H1 (cell line): Measurements from ENCODE around the gene RBM10. TPM values are rescaled to one million over a fixed set of nuclear protein-coding genes. Genes with fewer than 3 reads are reported as not detected.

Experiments used
- CTCF ChIA-PET: fragments of 300-600 bp; sonication (Branson Sonifier 250); formaldehyde crosslinking; loops from one replicate; lab custom pipeline; 2021; ENCODE audit not compliant: partially characterized antibody; lab: Charles Lee
- POLR2A ChIA-PET: fragments of 300-600 bp; sonication (Branson Sonifier 250); formaldehyde crosslinking; loops from one replicate; lab custom pipeline; 2021; ENCODE audit warnings: inconsistent platforms; ENCODE audit not compliant: partially characterized antibody; lab: Charles Lee
- DNase-seq, 2 experiments: peaks; one replicate each; pipeline versions ENCODE4 v3.0.0 to v3.0.0-alpha.2; 2010 to 2022; ENCODE audit warnings: low spot score in 2 of 2, low read depth in 1 of 2, mixed read lengths in 1 of 2
- FAIRE-seq: peaks from 2 replicates; lab custom pipeline; 2011; peaks lifted over from hg19 to GRCh38; lab: Jason Lieb, UNC
- H2AFZ ChIP-seq: 2 replicates; pipeline ENCODE4 v1.8.1; 2012; ENCODE audit warnings: low read length, inconsistent platforms
- H2AK5ac ChIP-seq: 2 replicates; pipeline ENCODE4 v1.6.1; 2013; ENCODE audit warnings: low read depth, low read length
- H2BK120ac ChIP-seq: replicated peaks from 2 replicates; pipeline ENCODE3; 2013; ENCODE audit warnings: low read depth, low read length, inconsistent platforms
- H2BK12ac ChIP-seq: 2 replicates; pipeline ENCODE4 v1.6.1; 2013; ENCODE audit warnings: low read depth, low read length
- H2BK15ac ChIP-seq: 2 replicates; pipeline ENCODE4 v1.6.1; 2013; ENCODE audit warnings: low read length
- H2BK20ac ChIP-seq: 2 replicates; pipeline ENCODE4 v1.6.1; 2013; ENCODE audit warnings: low read length
- H2BK5ac ChIP-seq: 2 replicates; pipeline ENCODE4 v1.6.1; 2013; ENCODE audit warnings: low read depth, low read length
- H3K14ac ChIP-seq: 2 replicates; pipeline ENCODE4 v1.6.1; 2013; ENCODE audit warnings: inconsistent platforms; ENCODE audit not compliant: insufficient read length
- H3K18ac ChIP-seq: 2 replicates; pipeline ENCODE4 v1.6.1; 2013; ENCODE audit warnings: low read length; ENCODE audit errors: extremely low read depth
- H3K23ac ChIP-seq: 2 replicates; pipeline ENCODE4 v1.6.1; 2013; ENCODE audit warnings: inconsistent platforms; ENCODE audit not compliant: insufficient read length
- H3K23me2 ChIP-seq: 2 replicates; pipeline ENCODE4 v1.6.1; 2013; ENCODE audit warnings: low read depth, low read length
- H3K27ac ChIP-seq: 2 replicates; pipeline ENCODE4 v1.6.1; 2011; ENCODE audit warnings: low read depth, low read length, inconsistent platforms
- H3K27me3 ChIP-seq, 4 experiments: replicated peaks in 1 of 4; 1 replicate in 1 of 4; 2 replicates in 3 of 4; pipeline versions ENCODE4 v1.6.1 to v1.8.1; 2011 to 2013; ENCODE audit warnings: low read length in 3 of 4, mild to moderate bottlenecking in 3 of 4, inconsistent platforms in 2 of 4, mixed read lengths in 2 of 4, moderate library complexity in 1 of 4; ENCODE audit not compliant: control insufficient read depth in 3 of 4, insufficient read depth in 3 of 4; ENCODE audit errors: extremely low read depth in 1 of 4
- H3K36me3 ChIP-seq, 4 experiments: 2 replicates each; pipeline versions ENCODE4 v1.6.1 to v1.8.1; 2011 to 2013; ENCODE audit warnings: mild to moderate bottlenecking in 4 of 4, low read length in 3 of 4, moderate library complexity in 2 of 4, control low read depth in 1 of 4, inconsistent platforms in 1 of 4; ENCODE audit not compliant: insufficient read depth in 4 of 4, control insufficient read depth in 2 of 4
- H3K4ac ChIP-seq: replicated peaks from 2 replicates; pipeline ENCODE3; 2013; ENCODE audit warnings: low read length, low read depth, mixed read lengths, inconsistent platforms; ENCODE audit not compliant: insufficient read length
- H3K4me1 ChIP-seq, 4 experiments: replicated peaks in 1 of 4; 1 replicate in 1 of 4; 2 replicates in 3 of 4; pipeline versions ENCODE4 v1.6.1 to v1.8.1; 2011 to 2013; ENCODE audit warnings: low read length in 3 of 4, inconsistent platforms in 2 of 4, mixed read lengths in 1 of 4; ENCODE audit not compliant: insufficient read depth in 4 of 4, control insufficient read depth in 3 of 4
- H3K4me2 ChIP-seq, 2 experiments: 2 replicates each; pipeline versions ENCODE4 v1.6.1 to v1.8.1; 2011 to 2013; ENCODE audit warnings: low read depth in 2 of 2, low read length in 2 of 2, control low read depth in 1 of 2, inconsistent platforms in 1 of 2, mild to moderate bottlenecking in 1 of 2; ENCODE audit not compliant: insufficient read depth in 1 of 2
- H3K4me3 ChIP-seq, 4 experiments: fragments of 200-600, 300-600 bp in 1 of 4; sonication (generic), shearing (Covaris generic), sonication (Bioruptor Twin) in 1 of 4; 2 replicates each; pipeline versions ENCODE4 v1.5.1 to v1.8.1; 2011 to 2016; ENCODE audit warnings: low read length in 4 of 4, low read depth in 3 of 4, control low read depth in 2 of 4, inconsistent platforms in 2 of 4, mild to moderate bottlenecking in 2 of 4, mixed read lengths in 1 of 4, moderate library complexity in 1 of 4; ENCODE audit not compliant: insufficient read depth in 2 of 4; ENCODE audit errors: extremely low read depth in 1 of 4
- H3K56ac ChIP-seq: replicated peaks from 2 replicates; pipeline ENCODE3; 2013; ENCODE audit warnings: low read depth, mild to moderate bottlenecking, mixed read lengths, low read length, inconsistent platforms; ENCODE audit not compliant: insufficient read length
- H3K79me1 ChIP-seq: 2 replicates; pipeline ENCODE4 v1.6.1; 2013; ENCODE audit warnings: low read depth, low read length, control low read depth
- H3K79me2 ChIP-seq, 2 experiments: 2 replicates each; pipeline versions ENCODE4 v1.6.1 to v1.8.1; 2012 to 2013; ENCODE audit warnings: low read length in 2 of 2, mild to moderate bottlenecking in 2 of 2, inconsistent platforms in 1 of 2; ENCODE audit not compliant: insufficient read depth in 2 of 2, control insufficient read depth in 1 of 2
- H3K9ac ChIP-seq, 4 experiments: replicated peaks in 1 of 4; 1 replicate in 1 of 4; 2 replicates in 3 of 4; pipeline versions ENCODE4 v1.6.1 to v1.8.1; 2011 to 2013; ENCODE audit warnings: low read depth in 3 of 4, low read length in 3 of 4, control low read depth in 2 of 4, mild to moderate bottlenecking in 2 of 4, moderate library complexity in 2 of 4, inconsistent platforms in 1 of 4; ENCODE audit errors: extremely low read depth in 1 of 4
- H3K9me3 ChIP-seq, 2 experiments: 2 replicates each; pipeline versions ENCODE4 v1.6.1 to v1.8.1; 2012 to 2013; ENCODE audit warnings: mild to moderate bottlenecking in 2 of 2, moderate library complexity in 2 of 2, control low read depth in 1 of 2, inconsistent platforms in 1 of 2, low read depth in 1 of 2, low read length in 1 of 2, mixed read lengths in 1 of 2; ENCODE audit not compliant: insufficient read depth in 2 of 2
- H4K20me1 ChIP-seq, 2 experiments: replicated peaks in 1 of 2; 2 replicates each; pipeline versions ENCODE3 to v1.8.1; 2011 to 2013; ENCODE audit warnings: inconsistent platforms in 2 of 2, low read length in 2 of 2, mild to moderate bottlenecking in 1 of 2; ENCODE audit not compliant: insufficient read depth in 2 of 2, control insufficient read depth in 1 of 2
- H4K5ac ChIP-seq: 2 replicates; pipeline ENCODE4 v1.6.1; 2013; ENCODE audit warnings: low read length, low read depth, mixed read lengths, inconsistent platforms; ENCODE audit not compliant: insufficient read length
- H4K8ac ChIP-seq: 2 replicates; pipeline ENCODE4 v1.8.0; 2013; ENCODE audit warnings: mild to moderate bottlenecking, moderate library complexity, low read length, inconsistent platforms; ENCODE audit not compliant: insufficient read depth; ENCODE audit errors: extremely low read depth
- H4K91ac ChIP-seq: replicated peaks from 2 replicates; pipeline ENCODE3; 2013; ENCODE audit warnings: low read length, mixed read lengths, inconsistent platforms; ENCODE audit not compliant: insufficient read length
- BCL11A ChIP-seq, 2 experiments: IDR thresholded peaks; one replicate each; pipeline ENCODE4 v1.6.1; 2011; ENCODE audit warnings: low read depth in 2 of 2, low read length in 2 of 2, mild to moderate bottlenecking in 2 of 2
- CREB1 ChIP-seq: IDR thresholded peaks from 2 replicates; pipeline ENCODE4 v1.6.1; 2012; ENCODE audit warnings: inconsistent platforms
- EGR1 ChIP-seq: IDR thresholded peaks from 2 replicates; pipeline ENCODE4 v1.6.1; 2011; ENCODE audit warnings: low read depth, low read length, borderline replicate concordance
- HDAC6 ChIP-seq: IDR thresholded peaks from one replicate; pipeline ENCODE4 v1.7.1; 2012; ENCODE audit warnings: low read depth, mild to moderate bottlenecking, inconsistent platforms, low read length, moderate library complexity
- NRF1 ChIP-seq: IDR thresholded peaks from 2 replicates; pipeline ENCODE4 v1.6.1; 2011; ENCODE audit warnings: mild to moderate bottlenecking, low read depth, low read length, improper control_type of control experiment
- RBBP5 ChIP-seq: IDR thresholded peaks from 2 replicates; pipeline ENCODE4 v1.7.1; 2012; ENCODE audit warnings: low read depth, mild to moderate bottlenecking, inconsistent platforms, low read length, moderate library complexity, borderline replicate concordance
- RNF2 ChIP-seq: fragments of 200-900, 300-1000 bp; sonication (generic); IDR thresholded peaks from 2 replicates; pipeline ENCODE4 v1.7.1; 2016; ENCODE audit warnings: borderline replicate concordance, low read depth, mild to moderate bottlenecking, antibody characterized with exemption, low read length; ENCODE audit not compliant: poor library complexity, severe bottlenecking; ENCODE audit errors: missing control alignments
- SAP30 ChIP-seq: fragments of 300-600 bp; sonication (generic); IDR thresholded peaks from 2 replicates; pipeline ENCODE4 v1.7.1; 2012; ENCODE audit warnings: low read length, moderate library complexity, mild to moderate bottlenecking, inconsistent platforms; ENCODE audit not compliant: insufficient read depth, insufficient replicate concordance
- SRF ChIP-seq: IDR thresholded peaks from 2 replicates; pipeline ENCODE4 v1.6.1; 2011; ENCODE audit warnings: mild to moderate bottlenecking, low read depth, low read length, moderate library complexity
- WGBS, 2 experiments: shearing (Covaris generic) in 1 of 2; methylation state at CpG; one replicate each; pipeline versions ENCODE4 v1.1.6 to v1.1.7; 2013 to 2015; ENCODE audit warnings: low lambda C conversion rate in 2 of 2, mixed read lengths in 2 of 2, inconsistent platforms in 1 of 2, low coverage in 1 of 2, missing lambda C conversion rate in 1 of 2; ENCODE audit not compliant: insufficient replicate concordance in 2 of 2, insufficient coverage in 1 of 2, insufficient read length in 1 of 2; ENCODE audit errors: extremely low coverage in 1 of 2, missing lambda C conversion rate in 1 of 2; 5-methylcytosine and 5-hydroxymethylcytosine counted together
- polyA plus RNA-seq, 7 experiments: library from polyadenylated mRNA; depleted of rRNA in 3 of 7; stranded (reverse) in 5 of 7; unstranded in 2 of 7; fragments of >200 nt in 5 of 7; fragments of 200-250 nt in 2 of 7; gene quantifications; 1 replicate in 5 of 7; 2 replicates in 1 of 7; 4 replicates in 1 of 7; pipeline versions ENCODE4 v1.2.1 to v1.2.3, GENCODE V29; 2011 to 2013; ENCODE audit warnings: missing spikeins in 2 of 7, mixed read lengths in 2 of 7
- total RNA-seq: library from RNA; stranded (reverse); fragmentation: NEBNext Ultra II Directional; extraction: Animal tissue kit (Norgen Biotek cat#: 25700); gene quantifications from 2 replicates; pipeline ENCODE4 v1.2.1, GENCODE V29; 2021
- TF ChIP-seq, protein P1 (sequence below): IDR thresholded peaks from 2 replicates; pipeline ENCODE4 v1.6.1; 2012; ENCODE audit warnings: inconsistent platforms

RBM10 gene
- total and polyA plus RNA-seq, 2 of the 8 experiments (the other 6 are each of a cell fraction or from before 2014, with no cell fraction given) = 35.7 to 64.0 TPM

DNA sequence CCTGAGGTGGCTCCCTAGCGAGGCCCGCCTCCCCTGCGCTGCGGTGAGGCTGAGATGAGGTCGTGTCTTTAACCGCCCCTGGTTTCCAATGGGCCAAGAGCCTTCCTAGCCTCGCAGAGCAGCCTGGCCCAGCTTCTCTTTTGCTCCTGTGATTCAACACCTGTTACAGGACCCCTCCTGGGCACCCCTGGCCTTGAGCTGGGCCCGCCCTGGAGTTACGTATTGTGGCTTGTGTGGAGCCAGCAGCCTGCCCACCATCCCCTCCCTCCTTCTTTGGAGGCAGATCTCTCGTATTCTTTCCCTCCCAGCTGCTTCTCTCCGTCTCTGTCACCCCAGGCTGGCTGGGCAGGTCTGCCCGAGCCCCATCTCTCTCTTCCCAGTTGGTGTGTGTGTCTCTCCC, 29.4 kb downstream of the RBM10 start:
- POLR2A ChIA-PET = no interaction called here
- no peak overlapping the region for H2BK12ac ChIP-seq
- 91% methylated on average over 8 of the region's 12 CpGs; no CpG with 5 or more reads in 1 of the 2 experiments for WGBS, 2 experiments
- H3K4me2 ChIP-seq = no peak overlapping the region
- peaks cover 0 to 4% of the 10 kb centered on the region in 2 experiments for H4K20me1 ChIP-seq
- no peak overlapping the region for H2AK5ac ChIP-seq
- H3K27ac ChIP-seq = no peak overlapping the region
- DNase-seq = no peak
- TF ChIP-seq NRF1 (no peak), RBBP5 (no peak), HDAC6 (no peak), BCL11A (IDR thresholded peaks at IDR 0.05; ENCODE audit: low read depth in 2 of 2, low read length in 2 of 2) (no peak), RNF2 (no peak), EGR1 (no peak), SRF (no peak), SAP30 (no peak), CREB1 (no peak)
- TF ChIP-seq, protein P1, sequence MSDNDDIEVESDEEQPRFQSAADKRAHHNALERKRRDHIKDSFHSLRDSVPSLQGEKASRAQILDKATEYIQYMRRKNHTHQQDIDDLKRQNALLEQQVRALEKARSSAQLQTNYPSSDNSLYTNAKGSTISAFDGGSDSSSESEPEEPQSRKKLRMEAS = no peak
- no peak overlapping the region for H3K9ac ChIP-seq
- peaks cover 2 to 42% (median 25%) of the 10 kb centered on the region in 4 experiments; a peak in 7 of 8 replicates for H3K36me3 ChIP-seq
- H2AFZ ChIP-seq = no peak overlapping the region
- no peaks in the 10 kb centered on the region for H3K9me3 ChIP-seq
- no peak overlapping the region for H2BK5ac ChIP-seq
- no peaks in the 10 kb centered on the region for H3K79me2 ChIP-seq
- no peak for FAIRE-seq
- H4K91ac ChIP-seq = no peak overlapping the region
- H3K27me3 ChIP-seq = no peaks in the 10 kb centered on the region
- H2BK120ac ChIP-seq = no peak overlapping the region
- no peak overlapping the region for H2BK15ac ChIP-seq
- H3K23me2 ChIP-seq = no peaks in the 10 kb centered on the region
- H3K4ac ChIP-seq = no peak overlapping the region
- H3K79me1 ChIP-seq = no peaks in the 10 kb centered on the region; the same call in 1 of the 2 replicates
- CTCF ChIA-PET = interaction anchor here (1.4 kb wide), 1 partner anchor 14 kb away, joined by 4 read pairs; no protein-coding TSS in a partner anchor
- no peak overlapping the region for H3K23ac ChIP-seq
- H3K4me3 ChIP-seq = no peak overlapping the region
- no peak overlapping the region for H3K18ac ChIP-seq
- no peak overlapping the region for H3K56ac ChIP-seq
- H3K4me1 ChIP-seq = no peaks in the 10 kb centered on the region
- H4K8ac ChIP-seq = no peak overlapping the region; the same call in 1 of the 2 replicates
- H4K5ac ChIP-seq = no peak overlapping the region
- no peak overlapping the region for H2BK20ac ChIP-seq
- no peak overlapping the region for H3K14ac ChIP-seq
